HG02938 (cell line): Measurements from ENCODE around the gene ARHGAP18.
"Not testable (repeated sequence)": the region's sequence is repeated elsewhere in the genome, so short reads cannot be mapped to it uniquely, and the experiment has no call there.

ENCODE experiments used
- ATAC-seq: cut with Tn5 transposase; IDR thresholded peaks from one replicate; pipeline ENCODE4 v1.9.1; 2021; ENCODE audit warnings: mild to moderate bottlenecking, moderate library complexity; ENCODE audit not compliant: unreplicated experiment

The ARHGAP18 gene

GRCh38 chr6:129597023-129597713 is 112.8 kb downstream of the ARHGAP18 start:
- ATAC-seq: no peak

GRCh38 chr6:129596522-129596921 is 113.5 kb downstream of the ARHGAP18 start:
- ATAC-seq: no peak

GRCh38 chr6:129593233-129593564 is 116.8 kb downstream of the ARHGAP18 start:
- ATAC-seq: no peak

- no peak for ATAC-seq
Observed at GRCh38 chr6:129592516-129593232, 117.3 kb downstream of the ARHGAP18 start.

GRCh38 chr6:129590408-129591022 is 119.5 kb downstream of the ARHGAP18 start:
- no peak for ATAC-seq

GRCh38 chr6:129586815-129587214 is 123.2 kb downstream of the ARHGAP18 start:
- ATAC-seq: no peak

- ATAC-seq: no peak
Observed at GRCh38 chr6:129583866-129584265, 126.1 kb downstream of the ARHGAP18 start.

GRCh38 chr6:129578315-129578714 is 131.7 kb downstream of the ARHGAP18 start:
- ATAC-seq: no peak

- ATAC-seq: no peak
Observed at GRCh38 chr6:129577691-129578090, 132.3 kb downstream of the ARHGAP18 start.

GRCh38 chr6:129576456-129576855 is 133.5 kb downstream of the ARHGAP18 start:
- ATAC-seq: no peak

- no peak for ATAC-seq
Observed at GRCh38 chr6:129575378-129576118, 134.4 kb downstream of the ARHGAP18 start.

GRCh38 chr6:129574605-129575004 is 135.4 kb downstream of the ARHGAP18 start:
- ATAC-seq: not testable (repeated sequence)

- ATAC-seq: not testable (repeated sequence)
Observed at GRCh38 chr6:129570929-129571328, 139.0 kb downstream of the ARHGAP18 start.

GRCh38 chr6:129568015-129568414 is 142.0 kb downstream of the ARHGAP18 start:
- no peak for ATAC-seq

- ATAC-seq: no peak
Observed at GRCh38 chr6:129567374-129567773, 142.6 kb downstream of the ARHGAP18 start.

- ATAC-seq: no peak
Observed at GRCh38 chr6:129565811-129566210, 144.2 kb downstream of the ARHGAP18 start.

- ATAC-seq: no peak
Observed at GRCh38 chr6:129565366-129565765, 144.6 kb downstream of the ARHGAP18 start.

- no peak for ATAC-seq
Observed at GRCh38 chr6:129558248-129558647, 151.7 kb downstream of the ARHGAP18 start.

GRCh38 chr6:129555206-129555832 is 154.7 kb downstream of the ARHGAP18 start:
- no peak for ATAC-seq

- no peak for ATAC-seq
Observed at GRCh38 chr6:129552413-129552812, 157.6 kb downstream of the ARHGAP18 start.

- no peak for ATAC-seq
Observed at GRCh38 chr6:129551486-129551885, 158.5 kb downstream of the ARHGAP18 start.
